ENCODE results near the gene FBXO45.
"Not testable (repeated sequence)": the region's sequence is repeated elsewhere in the genome, so short reads cannot be mapped to it uniquely, and the experiment has no call there.

- not testable (repeated sequence) for TF ChIP-seq POLR2A, CTCF (IDR thresholded peaks at IDR 0.05)
Observed at GRCh38 chr3:196619627-196620026, 51.2 kb downstream of the FBXO45 start.
